Central memory CD4-positive, alpha-beta T cell (primary cell): ENCODE data around the gene NEK7.
A peak's percentile ranks its signal among the peaks of the same experiment; 100 is the strongest.
"Not testable (repeated sequence)": the region's sequence is repeated elsewhere in the genome, so short reads cannot be mapped to it uniquely, and the experiment has no call there.

ENCODE experiments used
- DNase-seq: peaks from one replicate; pipeline ENCODE4 v3.0.0; 2022

NEK7 gene

GRCh38 chr1:198173832-198174231, 17.0 kb downstream of the NEK7 start:
- no peak for DNase-seq

GRCh38 chr1:198174297-198174696, 17.5 kb downstream of the NEK7 start:
- DNase-seq = no peak

- DNase-seq = peak; percentile 35
These were observed 18.8 kb downstream of the NEK7 start for GRCh38 chr1:198175423-198176170.

GRCh38 chr1:198176179-198176578, 19.4 kb downstream of the NEK7 start:
- no peak for DNase-seq

- DNase-seq = no peak
These were observed 20.7 kb downstream of the NEK7 start for GRCh38 chr1:198177546-198177945.

- no peak for DNase-seq
These were observed 21.8 kb downstream of the NEK7 start for GRCh38 chr1:198178615-198179014.

- DNase-seq = peak; percentile 44
These were observed 22.8 kb downstream of the NEK7 start for GRCh38 chr1:198179556-198179981.

- DNase-seq = no peak
These were observed 26.8 kb downstream of the NEK7 start for GRCh38 chr1:198183605-198184004.

GRCh38 chr1:198184516-198184915, 27.7 kb downstream of the NEK7 start:
- DNase-seq = no peak

GRCh38 chr1:198185146-198185545, 28.3 kb downstream of the NEK7 start:
- no peak for DNase-seq

- no peak for DNase-seq
These were observed 29.0 kb downstream of the NEK7 start for GRCh38 chr1:198185759-198186158.

- DNase-seq = no peak
These were observed 30.2 kb downstream of the NEK7 start for GRCh38 chr1:198186916-198187580.

GRCh38 chr1:198187973-198188588, 31.3 kb downstream of the NEK7 start:
- DNase-seq = peak; percentile 69

GRCh38 chr1:198191117-198191516, 34.3 kb downstream of the NEK7 start:
- DNase-seq = no peak

GRCh38 chr1:198193871-198194270, 37.1 kb downstream of the NEK7 start:
- not testable (repeated sequence) for DNase-seq

GRCh38 chr1:198196630-198197029, 39.8 kb downstream of the NEK7 start:
- DNase-seq = no peak

- DNase-seq = no peak
These were observed 40.5 kb downstream of the NEK7 start for GRCh38 chr1:198197285-198197684.

- no peak for DNase-seq
These were observed 42.3 kb downstream of the NEK7 start for GRCh38 chr1:198199105-198199504.

- no peak for DNase-seq
These were observed 45.4 kb downstream of the NEK7 start for GRCh38 chr1:198201956-198202784.

GRCh38 chr1:198203434-198203833, 46.6 kb downstream of the NEK7 start:
- no peak for DNase-seq

GRCh38 chr1:198205016-198205684, 48.4 kb downstream of the NEK7 start:
- DNase-seq = no peak

GRCh38 chr1:198206292-198206691, 49.5 kb downstream of the NEK7 start:
- DNase-seq = no peak
